HG02759 (cell line): ENCODE results near the gene CHCHD4.
A peak's percentile ranks its signal among the peaks of the same experiment; 100 is the strongest.

Experiments
- ATAC-seq: cut with Tn5 transposase; IDR thresholded peaks from one replicate; pipeline ENCODE4 v1.9.1; 2021; ENCODE audit warnings: mild to moderate bottlenecking, moderate library complexity; ENCODE audit not compliant: unreplicated experiment

Gene CHCHD4

DNA sequence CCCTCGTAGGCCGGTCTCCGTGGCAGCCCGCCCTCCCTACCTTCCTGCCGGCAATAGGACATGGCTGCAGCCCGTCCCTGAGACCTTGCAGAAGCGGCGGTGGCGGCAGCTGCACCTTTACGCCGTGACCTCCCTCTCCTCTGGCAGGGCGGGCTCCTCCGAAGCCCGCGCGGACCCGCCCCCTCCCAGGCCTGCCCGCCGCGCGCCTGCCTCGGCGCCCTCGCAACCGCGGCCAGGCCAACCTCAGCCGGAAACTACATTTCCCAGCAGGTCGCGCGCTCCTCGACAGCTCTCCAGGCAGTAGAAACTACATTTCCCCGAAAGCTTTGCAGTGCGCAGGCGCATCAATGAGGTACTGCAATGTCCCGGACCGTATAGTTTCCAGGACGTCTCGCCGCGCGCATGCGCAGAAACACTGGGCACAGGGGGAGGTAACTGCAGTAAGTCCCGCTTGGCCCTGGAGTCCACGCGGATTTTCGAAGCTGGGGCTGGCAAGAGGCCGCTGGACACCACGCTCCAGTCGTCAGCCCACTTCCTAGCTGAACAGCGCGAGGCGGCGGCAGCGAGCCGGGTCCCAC is at the start of gene CHCHD4, which contains the start of gene TMEM43:
TSS of gene CHCHD4 (minus strand) at position 256 of the 578 bp plus-strand sequence. CDS start at position 62, 194 bp downstream.
TSS of gene TMEM43 (plus strand) at position 438 of the 578 bp plus-strand sequence. CDS start 142 bp downstream, outside the sequence.
- peak; percentile 84 for ATAC-seq

GRCh38 chr3:14172496-14172895 is 47.8 kb upstream of the CHCHD4 start:
- ATAC-seq: no peak

DNA sequence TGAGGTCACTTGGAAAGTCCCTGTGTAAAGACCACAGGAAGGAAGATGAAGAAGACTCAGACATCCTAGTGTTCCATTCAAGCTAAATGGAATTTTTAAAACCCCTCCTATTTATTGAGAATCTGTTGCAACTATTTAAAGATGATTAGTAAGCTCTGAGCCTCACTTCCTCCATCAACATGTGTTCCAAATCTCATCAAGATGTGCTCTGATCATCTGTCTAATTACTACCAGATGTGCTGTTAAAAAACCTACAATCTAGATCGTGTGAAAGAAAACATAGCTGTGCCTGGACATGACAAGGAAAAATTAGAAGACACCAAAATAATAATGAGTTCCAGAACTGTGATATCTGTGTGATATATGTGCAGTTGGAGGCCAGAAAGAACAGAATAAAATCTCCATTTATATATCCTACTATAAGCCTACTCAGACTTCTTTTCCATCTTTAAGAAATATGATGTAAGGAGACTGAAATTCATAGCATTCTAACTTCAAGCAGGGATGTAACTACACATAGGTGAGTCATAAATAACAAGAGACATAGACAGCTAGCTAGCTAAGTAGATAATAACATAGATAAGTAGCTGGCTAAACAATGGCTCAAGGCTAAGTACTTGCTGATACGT is 46.0 kb upstream of the CHCHD4 start:
- no peak for ATAC-seq

- no peak for ATAC-seq
Observed at GRCh38 chr3:14169871-14170270, 45.2 kb upstream of the CHCHD4 start.

- no peak for ATAC-seq
Observed at GRCh38 chr3:14169435-14169834, 44.8 kb upstream of the CHCHD4 start.

DNA sequence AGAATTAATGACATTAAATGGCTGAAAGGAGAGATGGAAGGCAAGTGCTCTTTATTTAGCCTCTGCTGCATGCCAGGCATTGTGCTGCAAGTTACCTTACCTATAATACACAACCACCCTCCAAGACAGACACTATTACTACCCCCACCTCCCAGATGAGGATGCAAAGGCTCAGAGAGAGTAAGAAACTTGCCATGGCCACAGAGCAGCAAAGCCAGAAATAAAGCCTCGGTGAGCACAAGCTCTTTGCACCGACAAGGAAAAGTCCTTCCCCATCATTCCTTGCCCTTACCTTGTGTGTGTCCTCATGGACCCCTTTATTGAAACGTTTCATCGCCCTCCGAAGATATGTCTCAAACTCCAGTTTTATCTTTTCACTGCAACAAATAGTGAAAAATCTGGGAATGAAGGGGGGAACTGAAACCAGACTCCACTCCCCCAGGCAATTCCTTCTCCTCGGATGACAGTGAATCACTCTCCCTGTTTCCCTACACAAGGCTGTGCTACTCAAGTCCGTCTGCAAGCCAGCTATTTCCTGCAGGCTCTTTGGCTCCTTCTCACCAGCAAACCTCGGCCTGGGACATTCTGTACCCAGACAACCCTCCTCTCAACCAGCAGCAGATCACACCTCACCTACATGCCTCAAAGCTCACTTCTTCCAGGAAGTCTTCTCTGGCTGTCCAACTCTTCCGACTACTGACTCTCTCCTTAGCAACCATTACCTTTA is 42.4 kb upstream of the CHCHD4 start:
- no peak for ATAC-seq

DNA sequence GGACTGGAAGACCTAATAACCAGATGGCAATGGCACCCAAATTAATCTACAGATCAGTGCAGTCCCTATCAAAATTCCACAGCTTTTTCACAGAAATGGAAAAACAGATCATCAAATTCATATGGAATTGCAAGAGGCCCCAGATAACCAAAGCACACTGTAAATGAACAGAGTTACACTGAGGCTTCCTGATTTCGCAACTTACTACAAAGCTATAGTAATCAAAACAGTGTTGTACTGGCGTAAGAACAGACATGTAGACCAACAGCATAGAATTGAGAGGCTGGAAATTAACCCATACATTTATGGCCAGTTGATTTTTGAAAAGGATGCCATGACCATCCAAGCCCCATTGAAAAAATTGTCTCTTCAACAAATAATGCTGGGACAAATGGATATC is 37.5 kb upstream of the CHCHD4 start:
- ATAC-seq: no peak

DNA sequence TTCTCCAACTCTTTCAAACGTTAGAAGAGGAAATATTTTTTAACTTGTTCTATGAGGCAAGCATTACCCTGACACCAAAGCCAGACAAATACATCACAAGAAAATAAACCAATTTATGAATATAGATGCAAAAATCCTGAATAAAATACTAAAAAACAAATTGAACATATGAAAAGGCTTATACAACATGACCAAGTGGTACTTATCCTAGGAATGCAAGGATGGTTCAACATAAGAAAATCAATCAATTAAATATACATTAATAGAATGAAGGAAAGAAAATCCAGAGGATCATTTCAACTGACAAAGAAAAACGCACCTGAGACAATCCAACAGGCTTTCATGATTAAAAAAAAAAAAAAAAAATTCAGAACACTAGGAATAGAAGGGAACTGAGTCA is 36.6 kb upstream of the CHCHD4 start:
- no peak for ATAC-seq

DNA sequence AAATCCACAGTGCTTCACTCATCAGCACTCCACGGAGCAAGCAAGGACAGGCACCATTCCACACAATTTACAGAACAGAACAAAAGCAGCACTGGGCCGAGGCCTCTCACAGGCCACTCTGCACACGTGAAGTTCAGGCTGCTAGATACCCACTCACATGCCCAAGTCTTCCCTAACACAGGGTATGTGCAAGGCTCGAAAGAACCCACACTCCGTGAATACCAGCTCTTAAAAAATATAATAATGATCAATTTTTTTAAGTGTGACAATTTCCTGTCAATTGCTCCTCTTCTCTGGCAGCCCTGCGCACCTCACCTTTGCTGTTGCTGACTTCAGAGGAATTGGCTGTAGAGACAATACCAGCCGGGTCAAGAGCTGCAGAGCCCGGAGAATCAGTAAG is 34.8 kb upstream of the CHCHD4 start:
- no peak for ATAC-seq

GRCh38 chr3:14158370-14158769 is 33.7 kb upstream of the CHCHD4 start:
- no peak for ATAC-seq

GRCh38 chr3:14157951-14158350 is 33.3 kb upstream of the CHCHD4 start:
- no peak for ATAC-seq

DNA sequence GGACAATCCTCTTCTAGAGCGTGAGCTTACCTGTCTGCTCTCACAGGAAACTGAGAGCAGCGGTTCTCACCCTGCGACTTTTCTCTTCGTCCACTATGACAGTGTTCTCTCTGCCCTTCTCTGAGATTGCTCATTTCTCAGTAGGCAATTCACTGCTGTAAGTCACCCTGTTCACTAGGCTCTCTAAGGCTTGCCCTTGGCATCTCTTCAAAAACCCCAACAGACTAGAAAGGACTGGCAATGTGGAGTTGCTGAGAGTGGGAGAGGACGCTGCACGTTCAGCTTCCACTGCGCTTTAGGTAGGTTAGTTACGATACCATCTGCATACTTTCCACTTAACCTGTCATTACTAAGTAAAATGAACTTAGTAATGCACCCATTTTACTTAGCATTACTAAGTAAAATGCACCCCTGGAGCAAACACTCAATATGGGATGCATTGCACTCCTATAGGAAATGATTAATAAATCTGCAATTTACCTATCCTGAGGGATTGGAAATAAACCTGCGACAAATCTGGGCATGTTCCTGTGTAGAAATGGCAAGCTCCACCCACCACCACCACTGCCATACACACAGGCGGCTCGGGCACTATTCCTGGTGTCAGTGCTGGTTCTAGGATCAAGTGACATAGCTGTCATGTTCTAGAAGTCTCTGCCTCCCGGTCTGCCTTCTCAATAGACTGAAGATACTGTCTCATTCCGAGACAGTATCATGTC is 32.3 kb upstream of the CHCHD4 start:
- no peak for ATAC-seq

DNA sequence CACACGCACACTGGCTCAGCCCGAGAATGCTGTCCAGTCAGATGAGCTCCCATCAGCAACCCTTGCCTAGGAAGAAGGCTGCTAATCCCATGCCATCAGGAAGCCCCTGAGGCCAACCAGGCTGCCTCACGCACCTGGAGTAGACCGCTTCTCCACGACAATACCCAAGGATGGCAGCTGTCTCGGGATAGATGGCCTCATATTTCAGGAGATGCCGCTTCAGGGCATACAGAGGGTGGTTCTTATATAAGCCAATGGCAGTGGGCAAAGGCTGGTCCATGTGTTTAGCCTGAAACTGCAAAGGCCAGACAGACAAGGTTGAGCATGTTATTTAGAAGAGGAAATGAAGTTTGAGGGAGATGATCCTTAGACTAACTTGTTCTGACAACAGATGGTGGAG is 31.5 kb upstream of the CHCHD4 start:
- no peak for ATAC-seq

GRCh38 chr3:14154895-14155440 is 30.3 kb upstream of the CHCHD4 start:
- ATAC-seq: no peak

- ATAC-seq: no peak
Observed at GRCh38 chr3:14154276-14154675, 29.6 kb upstream of the CHCHD4 start.

DNA sequence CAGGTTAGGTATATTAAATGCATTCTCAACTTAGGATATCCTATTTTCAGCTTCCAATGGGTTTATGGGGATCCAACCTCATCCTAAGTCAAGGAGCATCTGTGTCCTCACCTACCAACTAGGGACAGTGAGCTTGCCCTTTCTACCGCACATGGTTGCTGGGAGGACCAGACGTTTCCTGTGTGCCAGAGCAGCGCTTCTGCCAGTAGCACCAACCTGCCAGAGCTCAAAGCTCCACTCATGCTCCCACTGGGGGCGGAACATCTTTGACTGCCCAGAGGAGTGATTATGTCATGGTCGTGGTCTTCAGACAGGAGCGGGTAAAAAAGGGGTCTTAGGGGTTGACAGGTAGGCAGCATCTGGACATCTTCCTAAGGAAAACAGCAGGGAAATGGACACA is 29.0 kb upstream of the CHCHD4 start:
- no peak for ATAC-seq

GRCh38 chr3:14152963-14153355 is 28.3 kb upstream of the CHCHD4 start:
- no peak for ATAC-seq

- no peak for ATAC-seq
Observed at GRCh38 chr3:14152233-14152962, 27.7 kb upstream of the CHCHD4 start.

- no peak for ATAC-seq
Observed at GRCh38 chr3:14151471-14152083, 26.9 kb upstream of the CHCHD4 start.
